H9 (cell line): ENCODE measurements around the gene HIP1. TPM values are rescaled to one million over a fixed set of nuclear protein-coding genes. Genes with fewer than 3 reads are reported as not detected.

Source experiments
- DNase-seq: peaks from one replicate; pipeline ENCODE4 v3.0.0-alpha.2; 2017
- H2AFZ ChIP-seq: one replicate; pipeline ENCODE4 v1.6.1; 2013; ENCODE audit warnings: mild to moderate bottlenecking, low read length, control low read depth, moderate library complexity
- H2AK5ac ChIP-seq: 2 replicates; pipeline ENCODE4 v1.6.1; 2013; ENCODE audit warnings: low read length, control low read depth, mixed read lengths; ENCODE audit not compliant: insufficient read length
- H2BK120ac ChIP-seq: one replicate; pipeline ENCODE4 v1.6.1; 2013; ENCODE audit warnings: low read depth, mild to moderate bottlenecking, low read length, control low read depth, inconsistent platforms; ENCODE audit not compliant: poor library complexity, severe bottlenecking
- H2BK12ac ChIP-seq: 2 replicates; pipeline ENCODE4 v1.6.1; 2013; ENCODE audit warnings: low read length, control low read depth, mixed read lengths, low read depth; ENCODE audit not compliant: insufficient read length
- H2BK15ac ChIP-seq: 2 replicates; pipeline ENCODE4 v1.6.1; 2013; ENCODE audit warnings: low read depth, low read length, control low read depth
- H2BK20ac ChIP-seq: one replicate; pipeline ENCODE4 v1.6.1; 2013; ENCODE audit warnings: low read depth, mild to moderate bottlenecking, low read length, control low read depth, inconsistent platforms; ENCODE audit not compliant: poor library complexity, severe bottlenecking
- H2BK5ac ChIP-seq: 2 replicates; pipeline ENCODE4 v1.6.1; 2013; ENCODE audit warnings: low read length, control low read depth, mixed read lengths; ENCODE audit not compliant: insufficient read length
- H3K14ac ChIP-seq: 2 replicates; pipeline ENCODE4 v1.6.1; 2013; ENCODE audit warnings: low read length, control low read depth; ENCODE audit not compliant: insufficient read depth
- H3K18ac ChIP-seq: 2 replicates; pipeline ENCODE4 v1.6.1; 2013; ENCODE audit warnings: low read depth, mild to moderate bottlenecking, mixed read lengths, low read length, control low read depth; ENCODE audit not compliant: insufficient read length
- H3K23ac ChIP-seq: 2 replicates; pipeline ENCODE4 v1.6.1; 2013; ENCODE audit warnings: low read length, control low read depth, mixed read lengths, low read depth; ENCODE audit not compliant: insufficient read length
- H3K23me2 ChIP-seq: 2 replicates; pipeline ENCODE4 v1.6.1; 2013; ENCODE audit warnings: low read depth, mild to moderate bottlenecking, mixed read lengths, low read length, control low read depth; ENCODE audit not compliant: insufficient read length, poor library complexity, severe bottlenecking
- H3K27ac ChIP-seq: 2 replicates; pipeline ENCODE4 v1.5.1; 2013; ENCODE audit warnings: low read length, control low read depth, mixed read lengths, low read depth; ENCODE audit not compliant: insufficient read length
- H3K27me3 ChIP-seq: 2 replicates; pipeline ENCODE4 v1.6.1; 2013; ENCODE audit warnings: low read length, control low read depth, inconsistent platforms; ENCODE audit not compliant: insufficient read depth
- H3K4ac ChIP-seq: 2 replicates; pipeline ENCODE4 v1.6.1; 2013; ENCODE audit warnings: low read depth, mild to moderate bottlenecking, control low read depth, inconsistent platforms, low read length, moderate library complexity
- H3K4me1 ChIP-seq: 2 replicates; pipeline ENCODE4 v1.6.1; 2013; ENCODE audit warnings: low read length, control low read depth, inconsistent platforms; ENCODE audit not compliant: insufficient read depth
- H3K4me2 ChIP-seq: 2 replicates; pipeline ENCODE4 v1.6.1; 2013; ENCODE audit warnings: low read length, control low read depth, mixed read lengths; ENCODE audit not compliant: insufficient read length, insufficient read depth
- H3K56ac ChIP-seq: 2 replicates; pipeline ENCODE4 v1.6.1; 2013; ENCODE audit warnings: low read depth, mild to moderate bottlenecking, mixed read lengths, low read length, control low read depth; ENCODE audit not compliant: insufficient read length
- H3K79me1 ChIP-seq: 2 replicates; pipeline ENCODE4 v1.6.1; 2013; ENCODE audit warnings: low read depth, mild to moderate bottlenecking, moderate library complexity, low read length, control low read depth, inconsistent platforms; ENCODE audit not compliant: insufficient read depth, poor library complexity, severe bottlenecking
- H3K79me2 ChIP-seq: 2 replicates; pipeline ENCODE4 v1.6.1; 2013; ENCODE audit warnings: low read length, control low read depth, inconsistent platforms; ENCODE audit not compliant: insufficient read depth
- H3K9ac ChIP-seq: 2 replicates; pipeline ENCODE4 v1.6.1; 2013; ENCODE audit warnings: low read length, control low read depth, mixed read lengths; ENCODE audit not compliant: insufficient read length; ENCODE audit errors: extremely low read depth
- H3K9me3 ChIP-seq: one replicate; pipeline ENCODE4 v1.6.1; 2013; ENCODE audit warnings: low read depth, low read length, inconsistent platforms; ENCODE audit not compliant: control insufficient read depth
- H3T11ph ChIP-seq: one replicate; pipeline ENCODE4 v1.6.1; 2013; ENCODE audit warnings: mild to moderate bottlenecking, low read length, control low read depth, inconsistent platforms
- H4K20me1 ChIP-seq: one replicate; pipeline ENCODE4 v1.6.1; 2013; ENCODE audit not compliant: control insufficient read depth, insufficient read length, insufficient read depth
- H4K5ac ChIP-seq: 2 replicates; pipeline ENCODE4 v1.6.1; 2013; ENCODE audit warnings: low read depth, mild to moderate bottlenecking, mixed read lengths, low read length, control low read depth; ENCODE audit not compliant: insufficient read length
- H4K8ac ChIP-seq: replicated peaks from 2 replicates; pipeline ENCODE4 v1.6.1; 2013; ENCODE audit warnings: low read length, control low read depth, mixed read lengths, low read depth; ENCODE audit not compliant: insufficient read length
- H4K91ac ChIP-seq: 2 replicates; pipeline ENCODE4 v1.6.1; 2013; ENCODE audit warnings: low read depth, mild to moderate bottlenecking, moderate library complexity, mixed read lengths, low read length, control low read depth; ENCODE audit not compliant: insufficient read length
- H3K27ac Mint-ChIP-seq, 3 experiments: 2 replicates in 2 of 3; 3 replicates in 1 of 3; pipeline ENCODE4 v1.8.0; 2020 to 2021; ENCODE audit warnings: mixed read lengths in 3 of 3, mild to moderate bottlenecking in 1 of 3, moderate library complexity in 1 of 3
- H3K27me3 Mint-ChIP-seq: 2 replicates; pipeline ENCODE4 v1.8.0; 2021; ENCODE audit warnings: low read depth, mild to moderate bottlenecking, moderate library complexity, mixed read lengths
- H3K36me3 Mint-ChIP-seq, 3 experiments: 2 replicates in 2 of 3; 3 replicates in 1 of 3; pipeline ENCODE4 v1.8.0; 2020 to 2021; ENCODE audit warnings: low read depth in 3 of 3, mixed read lengths in 3 of 3; ENCODE audit not compliant: insufficient read depth in 1 of 3
- H3K4me1 Mint-ChIP-seq, 2 experiments: 2 replicates each; pipeline ENCODE4 v1.8.0; 2020; ENCODE audit warnings: mixed read lengths in 2 of 2
- H3K4me3 Mint-ChIP-seq, 2 experiments: 2 replicates in 1 of 2; 3 replicates in 1 of 2; pipeline ENCODE4 v1.8.0; 2020 to 2021; ENCODE audit warnings: mild to moderate bottlenecking in 2 of 2, mixed read lengths in 2 of 2, moderate library complexity in 1 of 2
- H3K9me3 Mint-ChIP-seq, 2 experiments: 2 replicates in 1 of 2; 3 replicates in 1 of 2; pipeline ENCODE4 v1.8.0; 2020; ENCODE audit warnings: mild to moderate bottlenecking in 2 of 2, mixed read lengths in 2 of 2, moderate library complexity in 1 of 2
- WGBS: extraction: QIAGEN DNeasy Blood & Tissue Kit; methylation state at CpG from one replicate; pipeline ENCODE4 v1.1.7; 2013; ENCODE audit warnings: missing lambda C conversion rate, low lambda C conversion rate, mixed read lengths; ENCODE audit not compliant: insufficient read length; ENCODE audit errors: extremely low coverage; 5-methylcytosine and 5-hydroxymethylcytosine counted together
- total RNA-seq: library from RNA; stranded (reverse); gene quantifications from 2 replicates; pipeline ENCODE4 v1.2.1, GENCODE V29; 2021
- TF ChIP-seq, protein P1 (sequence below): fragments of 200-600 bp; sonication (generic); conservative IDR thresholded peaks from 3 replicates; pipeline ENCODE4 v1.8.0; 2021; ENCODE audit warnings: antibody characterized with exemption, mild to moderate bottlenecking

Gene HIP1
- total RNA-seq, 1 experiment from 2014 or later = 87.5 TPM

DNA sequence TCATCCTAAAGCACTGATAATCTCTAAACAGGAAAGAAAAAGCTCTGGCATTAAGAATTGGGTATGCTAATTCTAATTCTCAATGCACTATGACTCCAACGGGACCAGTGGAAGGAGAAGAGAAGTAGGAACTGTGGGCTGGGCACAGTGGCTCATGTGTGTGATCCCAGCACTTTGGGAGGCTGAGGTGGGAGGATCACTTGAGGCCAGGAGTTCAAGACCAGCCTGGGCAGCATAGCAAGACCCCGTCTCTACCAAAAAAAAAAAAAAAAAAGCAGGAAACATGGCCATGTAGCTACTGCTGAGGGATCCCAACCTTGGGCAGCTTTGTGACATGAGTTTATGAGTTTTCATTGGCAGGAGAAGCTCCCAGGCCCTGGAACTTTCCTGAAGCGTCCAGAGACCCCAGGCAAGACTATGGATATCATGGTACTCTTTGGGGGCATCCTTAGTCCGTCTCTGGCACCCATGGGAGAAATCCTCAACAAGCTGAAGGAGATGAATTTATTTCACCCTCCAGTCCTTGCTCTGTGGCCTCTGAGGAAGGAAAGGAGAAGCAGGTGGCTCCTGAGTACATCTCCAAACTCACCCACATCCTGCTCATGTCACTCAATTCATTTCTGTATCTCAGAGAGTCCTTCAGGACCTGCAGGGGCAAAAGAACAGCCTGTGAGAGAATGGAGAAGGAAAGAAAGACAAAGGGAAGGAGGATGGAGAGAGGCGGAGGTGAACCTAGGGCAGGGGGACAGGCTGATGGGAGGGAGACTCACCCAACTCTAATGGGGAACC lies 147.1 kb downstream of the HIP1 start:
- Histone ChIP-seq H3K4me1 (no peaks in the 10 kb centered on the region), H3K9me3 (no peaks in the 10 kb centered on the region), H2BK15ac (no peak overlapping the region), H3K79me2 (no peaks in the 10 kb centered on the region), H4K8ac (no peak overlapping the region), H4K91ac (no peak overlapping the region), H3K23me2 (no peaks in the 10 kb centered on the region), H2AFZ (no peak overlapping the region), H2BK20ac (no peak overlapping the region), H3K4ac (no peak overlapping the region), H3K18ac (no peak overlapping the region), H3K14ac (no peak overlapping the region), H2BK12ac (no peak overlapping the region), H2AK5ac (no peak overlapping the region), H3K56ac (no peak overlapping the region), H3K27me3 (no peaks in the 10 kb centered on the region), H3K79me1 (no peaks in the 10 kb centered on the region), H3T11ph (no peak overlapping the region), H3K4me2 (no peak overlapping the region), H4K20me1 (no peaks in the 10 kb centered on the region), H3K27ac (no peak overlapping the region), H3K9ac (no peak overlapping the region), H2BK120ac (no peak overlapping the region), H3K23ac (no peak overlapping the region), H2BK5ac (no peak overlapping the region), H4K5ac (no peak overlapping the region)
- H3K36me3 Mint-ChIP-seq = peaks cover 47 to 77% (median 77%) of the 10 kb centered on the region in 3 experiments; a peak in 6 of 7 replicates
- no peak overlapping the region for H3K4me3 Mint-ChIP-seq
- H3K27me3 Mint-ChIP-seq = no peaks in the 10 kb centered on the region
- no peaks in the 10 kb centered on the region for H3K9me3 Mint-ChIP-seq
- peaks cover 6 to 13% of the 10 kb centered on the region in 2 experiments for H3K4me1 Mint-ChIP-seq
- no CpG with 5 or more reads among the region's 5 CpGs for WGBS
- no peak for DNase-seq
- TF ChIP-seq, protein P1, sequence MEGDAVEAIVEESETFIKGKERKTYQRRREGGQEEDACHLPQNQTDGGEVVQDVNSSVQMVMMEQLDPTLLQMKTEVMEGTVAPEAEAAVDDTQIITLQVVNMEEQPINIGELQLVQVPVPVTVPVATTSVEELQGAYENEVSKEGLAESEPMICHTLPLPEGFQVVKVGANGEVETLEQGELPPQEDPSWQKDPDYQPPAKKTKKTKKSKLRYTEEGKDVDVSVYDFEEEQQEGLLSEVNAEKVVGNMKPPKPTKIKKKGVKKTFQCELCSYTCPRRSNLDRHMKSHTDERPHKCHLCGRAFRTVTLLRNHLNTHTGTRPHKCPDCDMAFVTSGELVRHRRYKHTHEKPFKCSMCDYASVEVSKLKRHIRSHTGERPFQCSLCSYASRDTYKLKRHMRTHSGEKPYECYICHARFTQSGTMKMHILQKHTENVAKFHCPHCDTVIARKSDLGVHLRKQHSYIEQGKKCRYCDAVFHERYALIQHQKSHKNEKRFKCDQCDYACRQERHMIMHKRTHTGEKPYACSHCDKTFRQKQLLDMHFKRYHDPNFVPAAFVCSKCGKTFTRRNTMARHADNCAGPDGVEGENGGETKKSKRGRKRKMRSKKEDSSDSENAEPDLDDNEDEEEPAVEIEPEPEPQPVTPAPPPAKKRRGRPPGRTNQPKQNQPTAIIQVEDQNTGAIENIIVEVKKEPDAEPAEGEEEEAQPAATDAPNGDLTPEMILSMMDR = no peak
- 0 out of 7 replicates have a peak overlapping the region, but pooled peaks have one; percentile 22 to 68 (median 40) for H3K27ac Mint-ChIP-seq
